Adrenal gland (tissue), 12 donors: ENCODE results near the gene UNC13B. TPM values are rescaled to one million over a fixed set of nuclear protein-coding genes. Genes with fewer than 3 reads are reported as not detected.
"Not testable (repeated sequence)": the region's sequence is repeated elsewhere in the genome, so short reads cannot be mapped to it uniquely, and the experiment has no call there.

ENCODE experiments used
- DNase-seq, 7 donors: peaks; one replicate each; pipeline ENCODE4 v3.0.0-alpha.2; 2019 to 2020
- H3K27ac ChIP-seq, 5 donors: fragments of 200-600 bp; sonication (generic) in 4 of 5; 1 replicate in 3 of 5; 2 replicates in 2 of 5; pipeline versions ENCODE4 v1.5.1 to v1.8.0; 2016 to 2020; ENCODE audit warnings: mild to moderate bottlenecking in 1 of 5
- H3K27me3 ChIP-seq: fragments of 200-600 bp; 2 replicates; pipeline ENCODE4 v1.8.0; 2021
- H3K36me3 ChIP-seq, 2 donors: fragments of 200-600 bp; replicated peaks in 1 of 2; 1 replicate in 1 of 2; 2 replicates in 1 of 2; pipeline versions ENCODE4 v1.5.1 to v1.8.0; 2018 to 2022
- H3K4me1 ChIP-seq, 2 donors: fragments of 200-600 bp; replicated peaks in 1 of 2; 1 replicate in 1 of 2; 2 replicates in 1 of 2; pipeline versions ENCODE4 v1.5.1 to v1.8.0; 2018 to 2021
- H3K4me3 ChIP-seq, 4 donors: fragments of 200-600 bp; sonication (generic) in 3 of 4; one replicate each; pipeline ENCODE4 v1.5.1; 2016 to 2018
- H3K9me3 ChIP-seq, 3 donors: fragments of 200-600 bp; sonication (generic) in 1 of 3; replicated peaks in 1 of 3; 1 replicate in 2 of 3; 2 replicates in 1 of 3; pipeline versions ENCODE4 v1.5.1 to v1.8.0; 2016 to 2021
- CTCF ChIP-seq, 6 experiments: fragments of 450-650 bp in 4 of 6; fragments of 200-600 bp in 2 of 6; sonication (generic) in 1 of 6; IDR thresholded peaks; 1 replicate in 5 of 6; 2 replicates in 1 of 6; pipeline versions ENCODE4 v1.5.1 to v1.8.0; 2016 to 2021; ENCODE audit warnings: antibody characterized with exemption in 6 of 6, mild to moderate bottlenecking in 2 of 6, moderate library complexity in 1 of 6
- POLR2A ChIP-seq, 2 donors: fragments of 450-650 bp; IDR thresholded peaks; one replicate each; pipeline ENCODE4 v1.6.1; 2017; ENCODE audit warnings: antibody characterized with exemption in 2 of 2, mild to moderate bottlenecking in 2 of 2, moderate library complexity in 1 of 2
- WGBS, 4 donors: extraction: QIAGEN DNeasy Blood & Tissue Kit in 2 of 4; methylation state at CpG; one replicate each; pipeline versions ENCODE4 v1.1.5 to v1.1.7; 2013 to 2017; 5-methylcytosine and 5-hydroxymethylcytosine counted together
- intact Hi-C, 2 donors: fragments of 100-400 bp; cut with DNase I; formaldehyde crosslinking; loops; one replicate each; pipeline versions ENCODE4 v1.14.1 to v1.15.0; 2022 to 2023
- polyA plus RNA-seq, 3 donors: library from polyadenylated mRNA; stranded (reverse); fragments of 200-250 nt in 2 of 3; fragments of 350-450 nt in 1 of 3; fragmentation: Illumina TruSeq in 1 of 3; extraction: RNeasy Lipid Tissue Mini Kit (QIAGEN cat#74804) in 1 of 3; gene quantifications; one replicate each; pipeline ENCODE4 v1.2.3, GENCODE V29; 2013 to 2014
- total RNA-seq, 9 donors: library from RNA; depleted of rRNA in 4 of 9; stranded (reverse); fragments of >200 nt in 4 of 9; fragments of 120-200 nt in 1 of 9; fragmentation: NEBNext Ultra II Directional in 1 of 9; extraction: Animal tissue kit (Norgen Biotek cat#: 25700) in 1 of 9; gene quantifications; one replicate each; pipeline versions ENCODE4 v1.1.0 to v1.2.4, GENCODE V29; 2013 to 2023
- donor health status: healthy with polysubstance abuse.
- donor health status: Bipolar disorder and iron deficiency.
- donor health status: DM: yes; HTN: yes; CAD: no.
- donor health status: DM: no; HTN: no; CAD: no.
- donor health status: DM: no; HTN: no; CAD: no.
- donor health status: DM: yes; HTN: yes; CAD: no.

The UNC13B gene
- total and polyA plus RNA-seq, 12 donors = 11.1 to 42.2 (median 30.5) TPM

GRCh38 chr9:35237311-35237710, 75.5 kb downstream of the UNC13B start:
- 80 to 90% (median 88%) methylated on average over 1 of the region's 1 CpG for WGBS, 4 donors
- no peaks in the 10 kb centered on the region for H3K36me3 ChIP-seq
- H3K4me1 ChIP-seq = no peaks in the 10 kb centered on the region
- no peaks in the 10 kb centered on the region for H3K9me3 ChIP-seq
- H3K4me3 ChIP-seq = no peak overlapping the region
- no peak for DNase-seq
- intact Hi-C loops = no loop called here
- TF ChIP-seq POLR2A (IDR thresholded peaks at IDR 0.05) (no peak), CTCF (IDR thresholded peaks at IDR 0.05) (no peak)
- no peak overlapping the region for H3K27ac ChIP-seq
- no peaks in the 10 kb centered on the region for H3K27me3 ChIP-seq

DNA sequence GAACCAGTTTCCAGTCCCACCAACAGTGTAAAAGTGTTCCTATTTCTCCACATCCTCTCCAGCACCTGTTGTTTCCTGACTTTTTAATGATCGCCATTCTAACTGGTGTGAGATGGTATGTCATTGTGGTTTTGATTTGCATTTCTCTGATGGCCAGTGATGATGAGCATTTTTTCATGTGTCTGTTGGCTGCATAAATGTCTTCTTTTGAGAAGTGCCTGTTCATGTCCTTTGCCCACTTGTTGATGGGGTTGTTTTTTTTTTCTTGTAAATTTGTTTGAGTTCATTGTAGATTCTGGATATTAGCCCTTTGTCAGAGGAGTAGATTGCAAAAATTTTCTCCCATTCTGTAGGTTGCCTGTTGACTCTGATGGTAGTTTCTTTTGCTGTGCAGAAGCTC, 84.1 kb downstream of the UNC13B start:
- H3K27ac ChIP-seq, H3K9me3 ChIP-seq, intact Hi-C loops, H3K27me3 ChIP-seq, DNase-seq, H3K4me1 ChIP-seq, H3K36me3 ChIP-seq, H3K4me3 ChIP-seq: not testable (repeated sequence)
- WGBS, 4 donors = 93 to 100% methylated on average over 1 of the region's 1 CpG; no CpG with 5 or more reads in 2 of the 4 donors

DNA sequence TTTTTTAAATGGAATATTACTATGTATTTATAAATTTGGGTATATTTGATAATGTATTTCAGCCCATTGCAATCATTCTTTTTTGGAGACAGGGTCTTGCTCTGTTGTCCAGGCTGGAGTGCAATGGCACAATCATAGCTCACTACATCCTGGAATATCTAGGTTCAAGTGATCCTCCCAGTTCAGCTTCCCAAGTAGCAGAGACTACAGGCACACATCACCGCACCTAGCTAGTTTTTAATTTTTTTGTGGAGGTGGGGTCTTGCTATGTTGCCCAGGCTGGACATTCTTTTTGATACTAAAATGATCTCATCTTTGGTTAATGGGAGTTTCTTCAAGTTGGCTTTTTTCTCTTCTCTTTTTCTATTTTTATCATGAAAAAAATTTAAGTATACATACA, 91.3 kb downstream of the UNC13B start:
- H3K4me3 ChIP-seq = no peak overlapping the region
- intact Hi-C loops = no loop called here
- TF ChIP-seq CTCF (IDR thresholded peaks at IDR 0.05) (no peak), POLR2A (IDR thresholded peaks at IDR 0.05) (no peak)
- no peaks in the 10 kb centered on the region for H3K4me1 ChIP-seq
- no peaks in the 10 kb centered on the region for H3K36me3 ChIP-seq
- H3K27me3 ChIP-seq = no peaks in the 10 kb centered on the region
- H3K27ac ChIP-seq = no peak overlapping the region
- WGBS, 4 donors = 98 to 100% (median 100%) methylated on average over 1 of the region's 1 CpG
- DNase-seq = no peak
- no peaks in the 10 kb centered on the region for H3K9me3 ChIP-seq

DNA sequence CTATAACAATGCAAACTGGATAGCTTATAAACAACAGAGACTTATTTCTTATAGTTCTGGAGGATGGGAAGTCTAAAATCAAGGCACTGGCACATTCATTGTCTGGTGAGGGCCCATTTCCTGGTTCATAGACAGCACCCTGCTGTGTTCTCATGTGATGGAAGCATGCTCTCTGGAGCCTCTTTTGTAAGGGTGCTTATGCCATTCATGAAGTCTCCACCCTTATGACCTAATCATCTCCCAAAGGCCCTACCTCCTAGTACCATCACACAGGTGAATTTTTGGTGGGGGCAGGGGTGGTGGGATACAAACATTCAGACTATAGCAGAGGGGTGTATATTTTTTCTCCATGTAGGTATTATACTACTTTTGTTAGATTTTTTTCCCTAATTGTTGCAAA, 92.4 kb downstream of the UNC13B start:
- intact Hi-C loops = no loop called here
- H3K27ac ChIP-seq = no peak overlapping the region
- peaks cover 0 to 7% of the 10 kb centered on the region in 2 donors for H3K4me1 ChIP-seq
- H3K36me3 ChIP-seq = no peaks in the 10 kb centered on the region
- no peaks in the 10 kb centered on the region for H3K9me3 ChIP-seq
- H3K27me3 ChIP-seq = no peaks in the 10 kb centered on the region
- TF ChIP-seq POLR2A (IDR thresholded peaks at IDR 0.05) = no peak
- no peak for TF ChIP-seq CTCF (IDR thresholded peaks at IDR 0.05)
- H3K4me3 ChIP-seq = no peak overlapping the region
- DNase-seq = no peak

GRCh38 chr9:35254984-35255857, 93.4 kb downstream of the UNC13B start:
- 76 to 81% (median 78%) methylated on average over 8 of the region's 8 CpGs for WGBS, 4 donors
- Histone ChIP-seq H3K36me3 (no peaks in the 10 kb centered on the region), H3K4me3 (no peak overlapping the region), H3K27ac (no peak overlapping the region), H3K4me1 (peaks cover 0 to 7% of the 10 kb centered on the region in 2 donors), H3K9me3 (no peaks in the 10 kb centered on the region), H3K27me3 (no peaks in the 10 kb centered on the region)
- intact Hi-C loops = loop anchor here in 1 of 2 donors (5.0 kb wide), 1 partner anchor 138 kb away; the partner anchor contains the start of gene ATOSB
- DNase-seq = no peak
- no peak for TF ChIP-seq POLR2A (IDR thresholded peaks at IDR 0.05)
- no peak for TF ChIP-seq CTCF (IDR thresholded peaks at IDR 0.05)
